Measurements from ENCODE around the gene PSMB9.

- TF ChIP-seq CTCF (IDR thresholded peaks at IDR 0.05) (no peak), POLR2A (IDR thresholded peaks at IDR 0.05) (no peak)
Measured at GRCh38 chr6:32886681-32887383, 32.8 kb downstream of the PSMB9 start.
